Neural progenitor cell (in vitro differentiated cells): ENCODE measurements around the gene ACTR1A. TPM values are rescaled to one million over a fixed set of nuclear protein-coding genes. Genes with fewer than 3 reads are reported as not detected.

ENCODE experiments used
- DNase-seq: peaks from one replicate; pipeline ENCODE4 v3.0.0-alpha.2; 2016; ENCODE audit warnings: low spot score
- H2AFZ ChIP-seq: fragments of 200-600 bp; sonication (generic); replicated peaks from 2 replicates; pipeline ENCODE4 v1.6.1; 2016; ENCODE audit warnings: antibody characterized with exemption
- H3F3A ChIP-seq: fragments of 200-600 bp; sonication (generic); 2 replicates; pipeline ENCODE4 v1.6.1; 2016; ENCODE audit warnings: antibody characterized with exemption, low read depth
- H3K27ac ChIP-seq: fragments of 200-600 bp; sonication (generic); 2 replicates; pipeline ENCODE4 v1.5.1; 2016; ENCODE audit warnings: mild to moderate bottlenecking
- H3K27me3 ChIP-seq: fragments of 200-600 bp; sonication (generic); 2 replicates; pipeline ENCODE4 v1.6.1; 2016; ENCODE audit warnings: mild to moderate bottlenecking, moderate library complexity
- H3K36me3 ChIP-seq: fragments of 200-600 bp; sonication (generic); 2 replicates; pipeline ENCODE4 v1.5.1; 2016
- H3K4me1 ChIP-seq: fragments of 200-600 bp; sonication (generic); 2 replicates; pipeline ENCODE4 v1.6.1; 2016; ENCODE audit warnings: mixed run types
- H3K4me2 ChIP-seq: fragments of 200-600 bp; sonication (generic); 2 replicates; pipeline ENCODE4 v1.6.1; 2016
- H3K4me3 ChIP-seq: fragments of 200-600 bp; sonication (generic); 2 replicates; pipeline ENCODE4 v1.5.1; 2016
- H3K79me2 ChIP-seq: fragments of 200-600 bp; sonication (generic); 2 replicates; pipeline ENCODE4 v1.6.1; 2016; ENCODE audit warnings: low read depth
- H3K9ac ChIP-seq: fragments of 200-600 bp; sonication (generic); 2 replicates; pipeline ENCODE4 v1.6.1; 2016
- H3K9me3 ChIP-seq: fragments of 200-600 bp; sonication (generic); 2 replicates; pipeline ENCODE4 v1.5.1; 2016; ENCODE audit warnings: low read depth
- H4K20me1 ChIP-seq: fragments of 200-600 bp; sonication (generic); 2 replicates; pipeline ENCODE4 v1.6.1; 2016; ENCODE audit warnings: low read depth
- H3K27ac Mint-ChIP-seq: 3 replicates; pipeline ENCODE4 v1.8.0; 2021; ENCODE audit warnings: mixed read lengths
- H3K27me3 Mint-ChIP-seq: 2 replicates; pipeline ENCODE4 v1.8.0; 2022; ENCODE audit warnings: low read depth, mild to moderate bottlenecking, inconsistent platforms, moderate library complexity, mixed read lengths; ENCODE audit not compliant: insufficient read depth
- H3K36me3 Mint-ChIP-seq: 3 replicates; pipeline ENCODE4 v1.8.0; 2021; ENCODE audit warnings: mixed read lengths
- H3K4me1 Mint-ChIP-seq: 3 replicates; pipeline ENCODE4 v1.8.0; 2021; ENCODE audit warnings: mixed read lengths
- H3K4me3 Mint-ChIP-seq: 3 replicates; pipeline ENCODE4 v1.8.0; 2021; ENCODE audit warnings: mild to moderate bottlenecking, moderate library complexity, mixed read lengths
- H3K9me3 Mint-ChIP-seq: 3 replicates; pipeline ENCODE4 v1.8.0; 2020; ENCODE audit warnings: mixed read lengths
- EZH2 ChIP-seq: fragments of 200-600 bp; sonication (generic); IDR thresholded peaks from 2 replicates; pipeline ENCODE4 v1.6.1; 2017; ENCODE audit warnings: antibody characterized with exemption, mild to moderate bottlenecking, moderate library complexity
- EZH2phosphoT487 ChIP-seq: fragments of 200-600 bp; sonication (generic); IDR thresholded peaks from 2 replicates; pipeline ENCODE4 v1.6.1; 2017; ENCODE audit warnings: antibody characterized with exemption
- total RNA-seq: library from RNA; depleted of rRNA; stranded (reverse); fragments of >200 nt; gene quantifications from 2 replicates; pipeline ENCODE4 v1.2.3, GENCODE V29; 2015; ENCODE audit warnings: low replicate concordance
- TF ChIP-seq, protein P1 (sequence below): fragments of 200-600 bp; sonication (generic); IDR thresholded peaks from 2 replicates; pipeline ENCODE4 v1.5.1; 2017; ENCODE audit warnings: antibody characterized with exemption, mild to moderate bottlenecking

ACTR1A gene
- total RNA-seq, 1 donor from 2014 or later: 86.9 TPM

DNA sequence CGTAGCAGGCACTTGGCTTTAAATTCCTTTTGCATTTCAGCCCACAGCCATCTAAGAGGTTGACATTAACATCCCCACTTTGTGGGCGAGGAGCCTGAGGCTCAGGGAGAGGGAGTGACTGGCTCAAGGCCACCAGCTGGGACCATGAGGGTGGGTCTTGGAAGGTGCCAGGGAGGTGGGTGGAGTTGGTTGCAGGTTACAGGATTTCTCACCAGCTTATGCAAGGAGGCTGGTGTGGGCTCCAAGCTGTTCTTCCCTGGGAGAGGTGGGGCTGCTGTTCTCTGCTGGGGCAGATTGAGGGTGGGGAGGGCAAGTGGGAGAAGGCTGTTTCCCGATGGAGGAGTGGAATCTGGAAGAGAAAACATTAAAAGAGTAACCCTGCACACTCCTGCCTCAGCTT is 37.0 kb downstream of the ACTR1A start:
- DNase-seq: no peak
- no peaks in the 10 kb centered on the region for H3K9me3 ChIP-seq
- peaks cover 31% of the 10 kb centered on the region for H3K27me3 ChIP-seq
- TF ChIP-seq EZH2phosphoT487 (no peak), EZH2 (no peak)
- TF ChIP-seq, protein P1, sequence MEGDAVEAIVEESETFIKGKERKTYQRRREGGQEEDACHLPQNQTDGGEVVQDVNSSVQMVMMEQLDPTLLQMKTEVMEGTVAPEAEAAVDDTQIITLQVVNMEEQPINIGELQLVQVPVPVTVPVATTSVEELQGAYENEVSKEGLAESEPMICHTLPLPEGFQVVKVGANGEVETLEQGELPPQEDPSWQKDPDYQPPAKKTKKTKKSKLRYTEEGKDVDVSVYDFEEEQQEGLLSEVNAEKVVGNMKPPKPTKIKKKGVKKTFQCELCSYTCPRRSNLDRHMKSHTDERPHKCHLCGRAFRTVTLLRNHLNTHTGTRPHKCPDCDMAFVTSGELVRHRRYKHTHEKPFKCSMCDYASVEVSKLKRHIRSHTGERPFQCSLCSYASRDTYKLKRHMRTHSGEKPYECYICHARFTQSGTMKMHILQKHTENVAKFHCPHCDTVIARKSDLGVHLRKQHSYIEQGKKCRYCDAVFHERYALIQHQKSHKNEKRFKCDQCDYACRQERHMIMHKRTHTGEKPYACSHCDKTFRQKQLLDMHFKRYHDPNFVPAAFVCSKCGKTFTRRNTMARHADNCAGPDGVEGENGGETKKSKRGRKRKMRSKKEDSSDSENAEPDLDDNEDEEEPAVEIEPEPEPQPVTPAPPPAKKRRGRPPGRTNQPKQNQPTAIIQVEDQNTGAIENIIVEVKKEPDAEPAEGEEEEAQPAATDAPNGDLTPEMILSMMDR: no peak
- no peak overlapping the region for H2AFZ ChIP-seq
- peaks cover 30% of the 10 kb centered on the region for H3K4me1 Mint-ChIP-seq
- no peak overlapping the region for H3K4me3 ChIP-seq
- H3K27me3 Mint-ChIP-seq: peaks cover 11% of the 10 kb centered on the region
- H4K20me1 ChIP-seq: peaks cover 9% of the 10 kb centered on the region
- no peaks in the 10 kb centered on the region for H3K36me3 ChIP-seq
- no peak overlapping the region for H3K4me3 Mint-ChIP-seq
- H3K4me1 ChIP-seq: peaks cover 17% of the 10 kb centered on the region
- H3K9ac ChIP-seq: no peak overlapping the region
- H3K27ac Mint-ChIP-seq: no peak overlapping the region
- H3K9me3 Mint-ChIP-seq: no peaks in the 10 kb centered on the region
- no peak overlapping the region for H3K4me2 ChIP-seq
- H3K36me3 Mint-ChIP-seq: peaks cover 1% of the 10 kb centered on the region
- no peaks in the 10 kb centered on the region for H3K79me2 ChIP-seq
- H3K27ac ChIP-seq: no peak overlapping the region
- peaks cover 25% of the 10 kb centered on the region for H3F3A ChIP-seq

DNA sequence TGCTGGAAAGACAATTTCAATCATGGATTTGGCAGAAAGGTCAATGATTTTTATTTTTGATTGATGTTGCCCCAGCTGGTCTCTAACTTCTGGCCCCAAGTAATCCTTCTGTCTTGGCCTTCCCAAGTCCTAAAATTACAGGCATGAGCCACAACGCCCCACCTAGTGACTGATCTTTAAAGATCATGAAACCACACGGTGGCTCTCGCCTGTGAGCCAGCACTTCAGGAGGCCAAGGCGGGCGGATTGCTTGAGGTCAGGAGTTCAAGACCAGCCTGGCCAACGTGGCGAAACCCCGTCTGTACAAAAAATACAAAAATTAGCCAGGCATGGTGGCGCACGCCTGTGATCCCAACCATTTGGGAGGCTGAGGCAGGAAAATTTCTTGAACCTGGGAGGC is 38.5 kb downstream of the ACTR1A start:
- Mint-ChIP-seq H3K36me3 (peaks cover 1% of the 10 kb centered on the region), H3K27me3 (peaks cover 9% of the 10 kb centered on the region), H3K4me1 (peaks cover 30% of the 10 kb centered on the region), H3K27ac (no peak overlapping the region), H3K4me3 (peak overlapping the region; percentile 92), H3K9me3 (no peaks in the 10 kb centered on the region)
- no peaks in the 10 kb centered on the region for H3K9me3 ChIP-seq
- no peak for TF ChIP-seq EZH2
- TF ChIP-seq EZH2phosphoT487: no peak
- H3K4me2 ChIP-seq: no peak overlapping the region
- no peaks in the 10 kb centered on the region for H3K79me2 ChIP-seq
- peaks cover 25% of the 10 kb centered on the region for H3F3A ChIP-seq
- H3K36me3 ChIP-seq: no peaks in the 10 kb centered on the region
- H4K20me1 ChIP-seq: peaks cover 9% of the 10 kb centered on the region
- H2AFZ ChIP-seq: no peak overlapping the region
- no peak overlapping the region for H3K4me3 ChIP-seq
- peaks cover 17% of the 10 kb centered on the region for H3K4me1 ChIP-seq
- peaks cover 31% of the 10 kb centered on the region for H3K27me3 ChIP-seq
- H3K27ac ChIP-seq: no peak overlapping the region
- no peak for DNase-seq
- no peak overlapping the region for H3K9ac ChIP-seq

DNA sequence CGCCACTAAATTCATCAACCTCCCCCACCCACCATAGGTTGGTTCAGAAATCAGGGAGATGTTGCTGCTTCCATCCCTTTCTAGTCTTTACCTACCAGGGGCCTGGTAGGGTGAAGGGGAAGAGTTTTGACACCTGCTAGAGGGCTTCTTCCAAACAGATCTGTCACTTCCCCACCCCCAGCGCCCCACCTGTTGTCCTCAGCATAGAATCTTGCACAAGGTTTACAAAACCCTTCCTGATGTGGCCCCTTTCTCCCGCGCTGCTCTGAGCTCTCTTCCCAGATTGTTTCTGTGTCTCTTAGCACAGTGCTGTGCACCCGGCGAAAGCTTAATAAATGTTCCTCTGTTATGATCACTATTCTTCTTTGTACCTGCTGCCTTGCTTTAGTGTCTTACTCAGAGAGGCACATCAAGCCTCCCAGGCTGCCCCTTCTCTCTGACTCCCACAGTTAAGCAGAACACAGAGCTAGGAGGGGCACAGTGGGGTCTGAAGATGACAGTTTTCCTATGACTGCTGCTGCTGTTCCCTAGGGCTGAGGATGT is 39.9 kb downstream of the ACTR1A start:
- no peak overlapping the region for H3K27ac Mint-ChIP-seq

More for the DNA sequence above, 39.9 kb downstream of the ACTR1A start:
- Histone ChIP-seq H3K79me2 (no peaks in the 10 kb centered on the region), H3K4me3 (peak overlapping the region; percentile 6), H3K4me2 (peak overlapping the region; percentile 88), H4K20me1 (peaks cover 9% of the 10 kb centered on the region), H2AFZ (no peak overlapping the region), H3K27me3 (peaks cover 31% of the 10 kb centered on the region), H3K36me3 (no peaks in the 10 kb centered on the region), H3K9ac (no peak overlapping the region), H3K9me3 (no peaks in the 10 kb centered on the region), H3K4me1 (peaks cover 17% of the 10 kb centered on the region), H3F3A (peaks cover 25% of the 10 kb centered on the region), H3K27ac (no peak overlapping the region)
- Mint-ChIP-seq H3K27me3 (peaks cover 10% of the 10 kb centered on the region), H3K4me3 (peak overlapping the region; percentile 92), H3K9me3 (no peaks in the 10 kb centered on the region), H3K4me1 (peaks cover 30% of the 10 kb centered on the region), H3K36me3 (peaks cover 1% of the 10 kb centered on the region)
- no peak for DNase-seq
- no peak for TF ChIP-seq EZH2
- TF ChIP-seq EZH2phosphoT487: no peak
- TF ChIP-seq, protein P1: no peak
